ENCODE measurements around the gene TMEM106C. TPM values are rescaled to one million over a fixed set of nuclear protein-coding genes. Genes with fewer than 3 reads are reported as not detected.

The TMEM106C gene
- total and polyA plus RNA-seq, 9 of the 15 experiments (the other 6 are each of a cell fraction or from before 2014, with no cell fraction given): 37.6 to 183 (median 57.2) TPM

GRCh38 chr12:47963340-47964040, at the start of gene TMEM106C (continued):
- TF ChIP-seq JUND (IDR thresholded peaks at IDR 0.05; ENCODE audit: borderline replicate concordance, low read depth, low read length) (peak; percentile 31; the same call in 1 of the 2 replicates), JUND (tag; IDR thresholded peaks at IDR 0.05; ENCODE audit: borderline replicate concordance, low read depth, low read length) (no peak)

GRCh38 chr12:47920913-47921312, 42.5 kb upstream of the TMEM106C start:
- H3K79me2 ChIP-seq (ENCODE audit: control insufficient read depth, insufficient read depth, low read length): no peaks in the 10 kb centered on the region
- ChIA-PET CTCF (ENCODE audit: low intra/inter-chr PET ratio) (no interaction called here), POLR2A (interaction anchor here (2.1 kb wide), 1 partner anchor 9 kb away, joined by 5 read pairs; no protein-coding TSS in a partner anchor)
- intact Hi-C loops (cut with micrococcal nuclease) (no loop called here), in situ Hi-C loops (cut with MboI) (no loop called here)
- no peak overlapping the region for H2AFZ ChIP-seq (ENCODE audit: low read depth, low read length)
- no peak for DNase-seq (ENCODE audit: extremely low read depth in 1 of 4, low spot score in 3 of 4)
- TF ChIP-seq CHCHD3 (CRISPR knock-in tag; IDR thresholded peaks at IDR 0.05): no peak
- TF ChIP-seq ZC3H4 (CRISPR knock-in tag; IDR thresholded peaks at IDR 0.05; ENCODE audit: borderline replicate concordance): no peak
- no peak for TF ChIP-seq ZNF830 (CRISPR knock-in tag; IDR thresholded peaks at IDR 0.05)
- TF ChIP-seq, protein P1, sequence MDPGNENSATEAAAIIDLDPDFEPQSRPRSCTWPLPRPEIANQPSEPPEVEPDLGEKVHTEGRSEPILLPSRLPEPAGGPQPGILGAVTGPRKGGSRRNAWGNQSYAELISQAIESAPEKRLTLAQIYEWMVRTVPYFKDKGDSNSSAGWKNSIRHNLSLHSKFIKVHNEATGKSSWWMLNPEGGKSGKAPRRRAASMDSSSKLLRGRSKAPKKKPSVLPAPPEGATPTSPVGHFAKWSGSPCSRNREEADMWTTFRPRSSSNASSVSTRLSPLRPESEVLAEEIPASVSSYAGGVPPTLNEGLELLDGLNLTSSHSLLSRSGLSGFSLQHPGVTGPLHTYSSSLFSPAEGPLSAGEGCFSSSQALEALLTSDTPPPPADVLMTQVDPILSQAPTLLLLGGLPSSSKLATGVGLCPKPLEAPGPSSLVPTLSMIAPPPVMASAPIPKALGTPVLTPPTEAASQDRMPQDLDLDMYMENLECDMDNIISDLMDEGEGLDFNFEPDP (CRISPR knock-in tag; IDR thresholded peaks at IDR 0.05): no peak
- TF ChIP-seq, protein P2, sequence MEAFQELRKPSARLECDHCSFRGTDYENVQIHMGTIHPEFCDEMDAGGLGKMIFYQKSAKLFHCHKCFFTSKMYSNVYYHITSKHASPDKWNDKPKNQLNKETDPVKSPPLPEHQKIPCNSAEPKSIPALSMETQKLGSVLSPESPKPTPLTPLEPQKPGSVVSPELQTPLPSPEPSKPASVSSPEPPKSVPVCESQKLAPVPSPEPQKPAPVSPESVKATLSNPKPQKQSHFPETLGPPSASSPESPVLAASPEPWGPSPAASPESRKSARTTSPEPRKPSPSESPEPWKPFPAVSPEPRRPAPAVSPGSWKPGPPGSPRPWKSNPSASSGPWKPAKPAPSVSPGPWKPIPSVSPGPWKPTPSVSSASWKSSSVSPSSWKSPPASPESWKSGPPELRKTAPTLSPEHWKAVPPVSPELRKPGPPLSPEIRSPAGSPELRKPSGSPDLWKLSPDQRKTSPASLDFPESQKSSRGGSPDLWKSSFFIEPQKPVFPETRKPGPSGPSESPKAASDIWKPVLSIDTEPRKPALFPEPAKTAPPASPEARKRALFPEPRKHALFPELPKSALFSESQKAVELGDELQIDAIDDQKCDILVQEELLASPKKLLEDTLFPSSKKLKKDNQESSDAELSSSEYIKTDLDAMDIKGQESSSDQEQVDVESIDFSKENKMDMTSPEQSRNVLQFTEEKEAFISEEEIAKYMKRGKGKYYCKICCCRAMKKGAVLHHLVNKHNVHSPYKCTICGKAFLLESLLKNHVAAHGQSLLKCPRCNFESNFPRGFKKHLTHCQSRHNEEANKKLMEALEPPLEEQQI (IDR thresholded peaks at IDR 0.05): no peak
- no peak for TF ChIP-seq DMBX1 (CRISPR knock-in tag; IDR thresholded peaks at IDR 0.05; ENCODE audit: borderline replicate concordance)
- TF ChIP-seq ZNF282 (CRISPR knock-in tag; IDR thresholded peaks at IDR 0.05): no peak
- no peak for TF ChIP-seq ZBED1 (IDR thresholded peaks at IDR 0.05)
- no peak for TF ChIP-seq GTF2E2 (tag; IDR thresholded peaks at IDR 0.05)
- no peak for TF ChIP-seq ZNF707 (CRISPR knock-in tag; conservative IDR thresholded peaks at IDR 0.05)
- TF ChIP-seq ZNF75A (CRISPR knock-in tag; IDR thresholded peaks at IDR 0.05): no peak
- TF ChIP-seq MYBL2 (IDR thresholded peaks at IDR 0.05; ENCODE audit: low read depth): no peak
- no peak for TF ChIP-seq MYBL2 (CRISPR knock-in tag; IDR thresholded peaks at IDR 0.05; ENCODE audit: borderline replicate concordance)
- no peaks in the 10 kb centered on the region for H3K9me3 ChIP-seq (replicated peaks; ENCODE audit: control insufficient read depth, insufficient read depth, low read depth, low read length)
- WGBS (ENCODE audit: insufficient coverage, low coverage, missing lambda C conversion rate): 2% methylated on average over 6 of the region's 6 CpGs
- no peaks in the 10 kb centered on the region for H3K4me1 ChIP-seq (replicated peaks in 1 of 2; ENCODE audit: control insufficient read depth in 2 of 2, insufficient read depth in 2 of 2, low read length in 2 of 2)
- no TSS peak for BruUV-seq (replicated peaks)
- no peak overlapping the region for H3K4me3 ChIP-seq
- H3K36me3 ChIP-seq (ENCODE audit: control insufficient read depth, insufficient read depth, low read length): no peaks in the 10 kb centered on the region
- no peak for FAIRE-seq
- H3K9ac ChIP-seq (ENCODE audit: insufficient read depth in 1 of 2, low read depth in 2 of 2, low read length in 2 of 2): no peak overlapping the region
- no peak overlapping the region for H3K4me2 ChIP-seq (ENCODE audit: insufficient read depth, low read length)
- peaks cover 25 to 30% of the 10 kb centered on the region in 2 experiments for H3K27me3 ChIP-seq (ENCODE audit: control insufficient read depth in 2 of 2, insufficient read depth in 2 of 2, low read length in 2 of 2)
- ATAC-seq: no peak
- no peaks in the 10 kb centered on the region for H4K20me1 ChIP-seq (replicated peaks; ENCODE audit: control insufficient read depth, insufficient read depth, low read length)
- H3K27ac ChIP-seq (ENCODE audit: extremely low read depth, low read depth, low read length): no peak overlapping the region
- H3K9me1 ChIP-seq (ENCODE audit: control insufficient read depth, insufficient read depth, low read length): no peaks in the 10 kb centered on the region
